GM19395 (cell line): ENCODE data around the gene IGFBP7.
"Not testable (repeated sequence)": the region's sequence is repeated elsewhere in the genome, so short reads cannot be mapped to it uniquely, and the experiment has no call there.

ENCODE experiments used
- ATAC-seq: cut with Tn5 transposase; IDR thresholded peaks from one replicate; pipeline ENCODE4 v1.9.1; 2021; ENCODE audit warnings: mild to moderate bottlenecking, moderate library complexity; ENCODE audit not compliant: unreplicated experiment

IGFBP7 gene

GRCh38 chr4:57075367-57075766 is 34.8 kb downstream of the IGFBP7 start:
- ATAC-seq, result no peak

- no peak for ATAC-seq
Observed at GRCh38 chr4:57074744-57075143, 35.4 kb downstream of the IGFBP7 start.

- ATAC-seq, result no peak
Observed at GRCh38 chr4:57073559-57073958, 36.6 kb downstream of the IGFBP7 start.

- ATAC-seq, result no peak
Observed at GRCh38 chr4:57071326-57071725, 38.9 kb downstream of the IGFBP7 start.

- ATAC-seq, result no peak
Observed at GRCh38 chr4:57070461-57070860, 39.7 kb downstream of the IGFBP7 start.

GRCh38 chr4:57068237-57068981 is 41.8 kb downstream of the IGFBP7 start:
- ATAC-seq, result no peak

- ATAC-seq, result no peak
Observed at GRCh38 chr4:57065730-57066482, 44.3 kb downstream of the IGFBP7 start.

- ATAC-seq, result no peak
Observed at GRCh38 chr4:57064811-57065711, 45.1 kb downstream of the IGFBP7 start.

- no peak for ATAC-seq
Observed at GRCh38 chr4:57064120-57064519, 46.1 kb downstream of the IGFBP7 start.

GRCh38 chr4:57063518-57063917 is 46.7 kb downstream of the IGFBP7 start:
- ATAC-seq, result no peak

- ATAC-seq, result no peak
Observed at GRCh38 chr4:57061395-57061794, 48.8 kb downstream of the IGFBP7 start.

- not testable (repeated sequence) for ATAC-seq
Observed at GRCh38 chr4:57060717-57061067, 49.5 kb downstream of the IGFBP7 start.

GRCh38 chr4:57059890-57060716 is 50.1 kb downstream of the IGFBP7 start:
- ATAC-seq, result no peak

GRCh38 chr4:57055886-57056285 is 54.3 kb downstream of the IGFBP7 start:
- ATAC-seq, result no peak

- ATAC-seq, result no peak
Observed at GRCh38 chr4:57053508-57053907, 56.7 kb downstream of the IGFBP7 start.

- no peak for ATAC-seq
Observed at GRCh38 chr4:57051524-57051923, 58.7 kb downstream of the IGFBP7 start.

- no peak for ATAC-seq
Observed at GRCh38 chr4:57051095-57051494, 59.1 kb downstream of the IGFBP7 start.

GRCh38 chr4:57048590-57049304 is 61.4 kb downstream of the IGFBP7 start:
- ATAC-seq, result no peak

- ATAC-seq, result not testable (repeated sequence)
Observed at GRCh38 chr4:57047046-57047445, 63.1 kb downstream of the IGFBP7 start.

GRCh38 chr4:57044996-57045395 is 65.2 kb downstream of the IGFBP7 start:
- no peak for ATAC-seq
